22Rv1 (cell line): ENCODE data around the gene DZIP1L.

Source experiments
- ZFX ChIP-seq: fragments of 450-650 bp; IDR thresholded peaks from 2 replicates; pipeline ENCODE4 v1.6.1; 2017; ENCODE audit warnings: antibody characterized with exemption, borderline replicate concordance
- TF ChIP-seq, protein P1 (sequence below): fragments of 450-650 bp; IDR thresholded peaks from 2 replicates; pipeline ENCODE4 v1.5.1; 2017; ENCODE audit warnings: mild to moderate bottlenecking

DNA sequence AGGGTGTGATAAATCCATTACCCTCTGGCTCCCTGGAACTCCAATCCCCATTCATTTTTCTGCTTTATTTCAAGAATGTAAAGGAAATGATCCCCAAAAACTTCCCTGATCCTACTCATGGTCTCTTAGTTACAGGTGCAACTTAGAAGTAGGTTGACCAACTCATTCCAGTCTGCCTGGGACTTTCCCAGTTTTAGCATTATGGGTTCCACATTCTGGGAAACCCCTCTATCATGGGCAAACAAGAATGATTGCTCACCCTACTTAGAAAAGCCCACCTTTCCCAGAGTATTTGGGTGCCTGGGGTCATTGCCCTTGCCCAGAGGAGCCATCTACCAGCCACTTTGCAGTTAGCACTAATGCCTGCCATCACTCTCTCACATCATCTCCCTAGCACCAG, 89.9 kb downstream of the DZIP1L start:
- TF ChIP-seq, protein P1, sequence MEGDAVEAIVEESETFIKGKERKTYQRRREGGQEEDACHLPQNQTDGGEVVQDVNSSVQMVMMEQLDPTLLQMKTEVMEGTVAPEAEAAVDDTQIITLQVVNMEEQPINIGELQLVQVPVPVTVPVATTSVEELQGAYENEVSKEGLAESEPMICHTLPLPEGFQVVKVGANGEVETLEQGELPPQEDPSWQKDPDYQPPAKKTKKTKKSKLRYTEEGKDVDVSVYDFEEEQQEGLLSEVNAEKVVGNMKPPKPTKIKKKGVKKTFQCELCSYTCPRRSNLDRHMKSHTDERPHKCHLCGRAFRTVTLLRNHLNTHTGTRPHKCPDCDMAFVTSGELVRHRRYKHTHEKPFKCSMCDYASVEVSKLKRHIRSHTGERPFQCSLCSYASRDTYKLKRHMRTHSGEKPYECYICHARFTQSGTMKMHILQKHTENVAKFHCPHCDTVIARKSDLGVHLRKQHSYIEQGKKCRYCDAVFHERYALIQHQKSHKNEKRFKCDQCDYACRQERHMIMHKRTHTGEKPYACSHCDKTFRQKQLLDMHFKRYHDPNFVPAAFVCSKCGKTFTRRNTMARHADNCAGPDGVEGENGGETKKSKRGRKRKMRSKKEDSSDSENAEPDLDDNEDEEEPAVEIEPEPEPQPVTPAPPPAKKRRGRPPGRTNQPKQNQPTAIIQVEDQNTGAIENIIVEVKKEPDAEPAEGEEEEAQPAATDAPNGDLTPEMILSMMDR = no peak
- TF ChIP-seq ZFX = no peak
